Kidney (tissue), 14 donors: ENCODE results near the gene SERPINA3. TPM values are rescaled to one million over a fixed set of nuclear protein-coding genes. Genes with fewer than 3 reads are reported as not detected.

Experiments used
- DNase-seq, 5 donors: peaks; one replicate each; pipeline ENCODE4 v3.0.0-alpha.2; 2013 to 2020
- FAIRE-seq: peaks from 2 replicates; lab custom pipeline; 2012; peaks lifted over from hg19 to GRCh38; lab: Jason Lieb, UNC
- H3K27ac ChIP-seq, 2 donors: one replicate each; pipeline ENCODE4 v1.7.0; 2013; ENCODE audit warnings: low read depth in 2 of 2, low read length in 2 of 2, inconsistent platforms in 1 of 2
- H3K27me3 ChIP-seq: one replicate; pipeline ENCODE4 v1.7.1; 2013; ENCODE audit warnings: low read length, inconsistent platforms; ENCODE audit not compliant: control insufficient read depth, insufficient read depth
- H3K36me3 ChIP-seq, 3 donors: one replicate each; pipeline versions ENCODE4 v1.7.0 to v1.7.1; 2013; ENCODE audit warnings: low read length in 3 of 3, control low read depth in 1 of 3, inconsistent platforms in 1 of 3; ENCODE audit not compliant: insufficient read depth in 3 of 3, control insufficient read depth in 2 of 3
- H3K4me1 ChIP-seq, 3 donors: one replicate each; pipeline versions ENCODE4 v1.7.0 to v1.7.1; 2013; ENCODE audit warnings: low read length in 3 of 3, inconsistent platforms in 1 of 3, low read depth in 1 of 3; ENCODE audit not compliant: control insufficient read depth in 2 of 3, insufficient read depth in 2 of 3
- H3K4me3 ChIP-seq, 3 donors: one replicate each; pipeline versions ENCODE4 v1.7.0 to v1.8.1; 2013; ENCODE audit warnings: low read length in 3 of 3, control low read depth in 1 of 3, inconsistent platforms in 1 of 3
- H3K9ac ChIP-seq, 3 donors: one replicate each; pipeline versions ENCODE4 v1.7.0 to v1.7.1; 2013; ENCODE audit warnings: low read length in 3 of 3, control low read depth in 1 of 3, inconsistent platforms in 1 of 3
- H3K9me3 ChIP-seq, 3 donors: one replicate each; pipeline versions ENCODE4 v1.7.0 to v1.7.1; 2013; ENCODE audit warnings: low read length in 3 of 3, control low read depth in 1 of 3, inconsistent platforms in 1 of 3; ENCODE audit not compliant: control insufficient read depth in 2 of 3, insufficient read depth in 1 of 3
- CTCF ChIP-seq: IDR thresholded peaks from 3 replicates; pipeline ENCODE4 v1.5.1; 2012; ENCODE audit warnings: mild to moderate bottlenecking, moderate library complexity, borderline replicate concordance; ENCODE audit not compliant: insufficient read depth; ENCODE audit errors: extremely low read depth
- intact Hi-C: fragments of 100-400 bp; cut with DNase I; formaldehyde crosslinking; loops from one replicate; pipeline ENCODE4 v1.11.1; 2022
- polyA plus RNA-seq: library from polyadenylated mRNA; stranded (reverse); fragments of 350-450 nt; fragmentation: Illumina TruSeq; extraction: RNeasy Lipid Tissue Mini Kit (QIAGEN cat#74804); gene quantifications from one replicate; pipeline ENCODE4 v1.2.3, GENCODE V29; 2014; ENCODE audit warnings: low read depth, low replicate concordance; ENCODE audit not compliant: insufficient read depth
- total RNA-seq: library from RNA; stranded (reverse); fragmentation: NEBNext Ultra II Directional; extraction: Animal tissue kit (Norgen Biotek cat#: 25700); gene quantifications from one replicate; pipeline ENCODE4 v1.2.1, GENCODE V29; 2021
- donor health status: control.
- donor health status: control.
- donor health status: control.
- donor health status: control.
- donor health status: control.
- donor health status: DM: yes; HTN: yes; CAD: no.
- donor health status: Normal renal cell carcinoma (clear cell type).

Gene SERPINA3
- total and polyA plus RNA-seq, 2 donors from 2014 or later: 786 to 1,762 TPM

- DNase-seq: no peak
- H3K9ac ChIP-seq: no peak overlapping the region
Measured at GRCh38 chr14:94623422-94623809, 11.2 kb downstream of the SERPINA3 start.

GRCh38 chr14:94623856-94624499, 11.8 kb downstream of the SERPINA3 start:
- H3K36me3 ChIP-seq: no peaks in the 10 kb centered on the region
- no peak overlapping the region for H3K27ac ChIP-seq
- H3K9me3 ChIP-seq: peaks cover 0 to 7% (median 0%) of the 10 kb centered on the region in 3 donors
- FAIRE-seq (no peak), DNase-seq (no peak)
- intact Hi-C loops: no loop called here
- no peak overlapping the region for H3K9ac ChIP-seq
- no peaks in the 10 kb centered on the region for H3K27me3 ChIP-seq
- H3K4me3 ChIP-seq: no peak overlapping the region
- TF ChIP-seq CTCF: no peak
- H3K4me1 ChIP-seq: no peaks in the 10 kb centered on the region

More at GRCh38 chr14:94623422-94623809, 11.2 kb downstream of the SERPINA3 start:
- no peak overlapping the region for H3K4me3 ChIP-seq
- no peak for TF ChIP-seq CTCF
- H3K36me3 ChIP-seq: no peaks in the 10 kb centered on the region
- intact Hi-C loops: no loop called here
- H3K27ac ChIP-seq: no peak overlapping the region
- no peak for FAIRE-seq
- no peaks in the 10 kb centered on the region for H3K27me3 ChIP-seq
- H3K9me3 ChIP-seq: peaks cover 0 to 13% (median 3%) of the 10 kb centered on the region in 3 donors
- no peaks in the 10 kb centered on the region for H3K4me1 ChIP-seq

GRCh38 chr14:94624537-94625352, 12.6 kb downstream of the SERPINA3 start:
- Histone ChIP-seq H3K9ac (no peak overlapping the region), H3K4me1 (no peaks in the 10 kb centered on the region), H3K4me3 (no peak overlapping the region), H3K9me3 (peaks cover 0 to 1% (median 0%) of the 10 kb centered on the region in 3 donors), H3K27ac (no peak overlapping the region), H3K27me3 (no peaks in the 10 kb centered on the region), H3K36me3 (no peaks in the 10 kb centered on the region)
- intact Hi-C loops: no loop called here
- no peak for DNase-seq
- no peak for FAIRE-seq
- TF ChIP-seq CTCF: no peak
